Smooth muscle cell of the coronary artery (primary cell): ENCODE results near the gene C1QL1. TPM values are rescaled to one million over a fixed set of nuclear protein-coding genes. Genes with fewer than 3 reads are reported as not detected.

ENCODE experiments used
- total RNA-seq: library from RNA; depleted of rRNA; stranded (reverse); fragments of >200 nt; gene quantifications from 2 replicates; pipeline ENCODE4 v1.2.3, GENCODE V29; 2014; ENCODE audit warnings: low replicate concordance

C1QL1 gene
- 0.08 and 0.23 TPM in 2 replicates for total RNA-seq

DNA sequence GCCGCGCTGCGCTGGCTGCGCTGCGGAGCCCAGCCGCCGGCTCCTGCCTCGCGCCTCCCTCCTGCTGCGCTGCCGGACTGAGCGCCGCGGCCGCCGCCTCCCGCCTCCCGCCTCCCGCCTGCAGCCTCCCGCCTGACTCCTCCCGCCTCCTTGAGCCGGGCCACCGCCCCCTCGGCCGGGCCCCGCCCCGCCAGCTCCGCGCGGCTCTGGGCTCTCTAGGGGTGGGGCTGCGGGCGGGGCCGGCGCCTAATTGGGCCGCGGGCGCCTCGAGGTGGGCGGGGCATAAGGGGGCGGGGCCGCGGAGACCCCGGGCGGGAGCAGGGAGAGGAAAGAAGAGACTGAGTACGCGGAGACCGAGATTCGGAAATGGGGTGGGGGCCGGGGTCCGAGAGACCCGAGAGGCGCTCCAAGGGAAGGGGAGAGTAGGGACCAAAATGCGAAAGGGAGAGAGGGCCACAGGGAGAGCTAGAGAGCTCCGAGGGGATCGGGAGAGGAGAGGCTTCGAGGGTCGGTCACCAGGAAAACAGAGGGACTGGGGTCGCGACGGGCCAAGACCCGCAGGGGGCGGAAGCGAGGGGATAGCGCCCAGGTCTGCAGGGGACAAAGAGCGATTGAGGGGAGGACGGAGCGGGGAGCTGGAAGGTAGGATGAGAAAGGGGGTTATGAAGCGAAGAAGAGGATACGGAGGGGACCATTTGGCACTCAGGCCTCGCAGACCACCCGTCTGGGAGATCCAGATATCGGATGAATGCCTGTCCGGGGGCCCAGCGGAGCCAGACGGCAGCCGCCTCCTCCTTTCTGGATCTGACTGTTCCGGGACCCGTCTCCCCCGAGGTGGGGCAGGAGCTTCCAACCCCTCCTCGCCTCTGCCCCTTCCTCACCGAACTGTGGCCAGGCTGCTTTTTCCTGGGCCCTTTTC, at the start of gene C1QL1:
C1QL1 (minus strand) TSS at position 79 of the 919 bp plus-strand sequence. CDS start 255 bp downstream, outside the sequence.

GRCh38 chr17:44947461-44948314, 20.4 kb downstream of the C1QL1 start, which contains the start of gene KIF18B:
TSS of gene KIF18B (minus strand) at chr17:44947773. CDS start at chr17:44936344, 11,429 bp downstream.

GRCh38 chr17:44915321-44915726, 52.8 kb downstream of the C1QL1 start, which contains the start of gene GFAP:
TSS of gene GFAP (minus strand) at chr17:44915500. CDS start at chr17:44915486, 14 bp downstream.

Other genes starting within 250 kb of the C1QL1 start
- gene ADAM11, start 209.3 kb downstream of the C1QL1 start, total RNA-seq: 0.23 and 1.4 TPM in 2 replicates
- 9.5 and 11.6 TPM in 2 replicates for gene GJC1, start 138.0 kb downstream of the C1QL1 start, total RNA-seq
- gene HIGD1B, start 120.4 kb downstream of the C1QL1 start, total RNA-seq: not detected in 2 replicates
- 113 and 140 TPM in 2 replicates for gene EFTUD2, start 68.9 kb downstream of the C1QL1 start, total RNA-seq
- 1.1 TPM in 1 of 2 replicates, not detected in the other for gene GFAP, start 52.8 kb downstream of the C1QL1 start, total RNA-seq
- 0.68 TPM in 1 of 2 replicates, not detected in the other for gene KIF18B, start 20.5 kb downstream of the C1QL1 start, total RNA-seq
- 35.9 and 37.1 TPM in 2 replicates for gene DCAKD, start 83.3 kb upstream of the C1QL1 start, total RNA-seq
- 70.2 and 119 TPM in 2 replicates for gene NMT1, start 93.0 kb upstream of the C1QL1 start, total RNA-seq
- 20.0 and 37.3 TPM in 2 replicates for gene PLCD3, start 164.2 kb upstream of the C1QL1 start, total RNA-seq
- gene ACBD4, start 167.4 kb upstream of the C1QL1 start, total RNA-seq: 4.3 and 4.8 TPM in 2 replicates
- gene HEXIM1, start 180.2 kb upstream of the C1QL1 start, total RNA-seq: 5.9 and 8.6 TPM in 2 replicates
- 5.3 and 11.7 TPM in 2 replicates for gene HEXIM2, start 193.6 kb upstream of the C1QL1 start, total RNA-seq